HCT116 (cell line): ENCODE measurements around the gene ARRDC1. TPM values are rescaled to one million over a fixed set of nuclear protein-coding genes. Genes with fewer than 3 reads are reported as not detected.

Source experiments
- ATAC-seq: fragments of 200-7000 bp; cut with Tn5 transposase; 2 replicates; pipeline ENCODE4 v1.9.1; 2020; ENCODE audit warnings: mild to moderate bottlenecking, moderate library complexity
- BruUV-seq: library from RNA; stranded (reverse); fragments of 400-500 nt; replicated peaks from 2 replicates; lab custom pipeline; 2021; lab: Mats Ljungman, UMichigan
- CTCF ChIA-PET: fragments of 300-600 bp; sonication (Branson Sonifier 250); formaldehyde crosslinking; loops from one replicate; lab custom pipeline; 2021; ENCODE audit warnings: antibody characterized with exemption; lab: Charles Lee
- POLR2A ChIA-PET: fragments of 300-600, 350-600 bp; sonication (Branson Sonifier 250); formaldehyde crosslinking; loops from one replicate; lab custom pipeline; 2021; ENCODE audit warnings: antibody characterized with exemption; lab: Charles Lee
- RAD21 ChIA-PET, 2 experiments: fragments of 300-600 bp; sonication (Branson Sonifier 250); formaldehyde crosslinking; loops; one replicate each; lab custom pipeline; 2023; ENCODE audit warnings: low total read pairs in 2 of 2; ENCODE audit not compliant: uncharacterized antibody in 2 of 2, unreplicated experiment in 2 of 2, low non-redundant PET in 1 of 2; lab: Charles Lee
- DNase-seq: peaks from one replicate; pipeline ENCODE4 v3.0.0-alpha.2; 2010; ENCODE audit warnings: low read depth, low spot score
- H2AFZ ChIP-seq: fragments of 200-600 bp; shearing (Covaris generic), sonication (generic); 2 replicates; pipeline ENCODE4 v1.6.1; 2017; ENCODE audit warnings: low read depth, mixed run types, mixed read lengths, antibody characterized with exemption, low read length; ENCODE audit not compliant: poor library complexity, severe bottlenecking
- H3K27ac ChIP-seq: 2 replicates; pipeline ENCODE4 v1.5.1; 2012; ENCODE audit warnings: low read depth, low read length
- H3K27me3 ChIP-seq: fragments of 200-600 bp; sonication (generic); 2 replicates; pipeline ENCODE4 v1.6.1; 2016; ENCODE audit warnings: mixed run types, low read length, mixed read lengths; ENCODE audit not compliant: insufficient read depth
- H3K36me3 ChIP-seq, 2 experiments: fragments of 200-500 bp in 1 of 2; fragments of 200-600 bp in 1 of 2; sonication (Bioruptor generic) in 1 of 2; sonication (generic) in 1 of 2; 2 replicates each; pipeline versions ENCODE4 v1.5.1 to v1.6.1; 2014 to 2016; ENCODE audit warnings: low read length in 2 of 2, inconsistent platforms in 1 of 2, mixed read lengths in 1 of 2, mixed run types in 1 of 2; ENCODE audit not compliant: insufficient read depth in 2 of 2, control insufficient read depth in 1 of 2
- H3K4me1 ChIP-seq, 2 experiments: fragments of 200-600 bp in 1 of 2; sonication (generic) in 1 of 2; 2 replicates each; pipeline versions ENCODE4 v1.5.1 to v1.6.1; 2012 to 2017; ENCODE audit warnings: low read length in 2 of 2, inconsistent platforms in 1 of 2, mild to moderate bottlenecking in 1 of 2, mixed read lengths in 1 of 2, mixed run types in 1 of 2, moderate library complexity in 1 of 2; ENCODE audit not compliant: insufficient read depth in 2 of 2, control insufficient read depth in 1 of 2
- H3K4me2 ChIP-seq: fragments of 200-600 bp; sonication (generic); 2 replicates; pipeline ENCODE4 v1.6.1; 2017; ENCODE audit warnings: mixed run types, low read length, mixed read lengths
- H3K4me3 ChIP-seq, 2 experiments: fragments of 200-600 bp in 1 of 2; sonication (generic) in 1 of 2; replicated peaks in 1 of 2; 2 replicates each; pipeline ENCODE4 v1.5.1; 2011 to 2016; ENCODE audit warnings: low read length in 2 of 2, control low read depth in 1 of 2, low read depth in 1 of 2, mild to moderate bottlenecking in 1 of 2, mixed read lengths in 1 of 2, mixed run types in 1 of 2
- H3K79me2 ChIP-seq: fragments of 200-600 bp; sonication (generic); 2 replicates; pipeline ENCODE4 v1.6.1; 2017; ENCODE audit warnings: mild to moderate bottlenecking, mixed run types, low read length, moderate library complexity, mixed read lengths; ENCODE audit not compliant: insufficient read depth
- H3K9ac ChIP-seq: fragments of 200-600 bp; sonication (generic); 2 replicates; pipeline ENCODE4 v1.6.1; 2016; ENCODE audit warnings: low read length, mixed read lengths
- H3K9me2 ChIP-seq: fragments of 200-600 bp; sonication (generic), shearing (Covaris generic); 2 replicates; pipeline ENCODE4 v1.6.1; 2017; ENCODE audit warnings: mixed run types, mild to moderate bottlenecking, moderate library complexity; ENCODE audit not compliant: insufficient read depth
- H3K9me3 ChIP-seq, 2 experiments: fragments of 200-500 bp in 1 of 2; fragments of 200-600 bp in 1 of 2; sonication (Bioruptor generic) in 1 of 2; sonication (generic) in 1 of 2; 2 replicates each; pipeline ENCODE4 v1.6.1; 2014 to 2017; ENCODE audit warnings: low read length in 2 of 2, mixed read lengths in 2 of 2, inconsistent platforms in 1 of 2, low read depth in 1 of 2, mild to moderate bottlenecking in 1 of 2, mixed run types in 1 of 2, moderate library complexity in 1 of 2; ENCODE audit not compliant: control insufficient read depth in 1 of 2, insufficient read depth in 1 of 2
- H4K20me1 ChIP-seq: fragments of 200-600 bp; sonication (generic), shearing (Covaris generic); 2 replicates; pipeline ENCODE4 v1.6.1; 2017; ENCODE audit warnings: mixed run types, mild to moderate bottlenecking, moderate library complexity; ENCODE audit not compliant: insufficient read depth
- CBX3 ChIP-seq: IDR thresholded peaks from 2 replicates; pipeline ENCODE4 v1.6.1; 2012; ENCODE audit warnings: low read depth
- CEBPB ChIP-seq: IDR thresholded peaks from 2 replicates; pipeline ENCODE4 v1.6.1; 2012; ENCODE audit warnings: low read depth
- EGR1 ChIP-seq: IDR thresholded peaks from 2 replicates; pipeline ENCODE4 v1.6.1; 2012; ENCODE audit warnings: low read depth
- ELF1 ChIP-seq: IDR thresholded peaks from 2 replicates; pipeline ENCODE4 v1.6.1; 2012; ENCODE audit warnings: low read depth, borderline replicate concordance
- EZH2 ChIP-seq: fragments of 200-600 bp; sonication (generic); IDR thresholded peaks from 2 replicates; pipeline ENCODE4 v1.6.1; 2017; ENCODE audit warnings: antibody characterized with exemption, mixed run types
- EZH2phosphoT487 ChIP-seq: fragments of 200-600 bp; IDR thresholded peaks from 2 replicates; pipeline ENCODE4 v1.6.1; 2018; ENCODE audit warnings: antibody characterized with exemption, borderline replicate concordance
- POLR2A ChIP-seq: IDR thresholded peaks from 2 replicates; pipeline ENCODE4 v1.7.0; 2011; ENCODE audit warnings: borderline replicate concordance; ENCODE audit not compliant: insufficient read depth, insufficient read length; ENCODE audit errors: extremely low read depth
- RAD21 ChIP-seq: IDR thresholded peaks from 2 replicates; pipeline ENCODE4 v1.6.1; 2012; ENCODE audit warnings: low read depth, mild to moderate bottlenecking
- SIN3A ChIP-seq: IDR thresholded peaks from 2 replicates; pipeline ENCODE4 v1.6.1; 2012; ENCODE audit warnings: low read depth
- SP1 ChIP-seq: IDR thresholded peaks from 2 replicates; pipeline ENCODE4 v1.6.1; 2012; ENCODE audit warnings: low read depth
- SRF ChIP-seq: IDR thresholded peaks from 2 replicates; pipeline ENCODE4 v1.6.1; 2012; ENCODE audit warnings: low read depth
- TCF7L2 ChIP-seq: IDR thresholded peaks from 2 replicates; pipeline ENCODE4 v1.7.0; 2011; ENCODE audit warnings: borderline replicate concordance, inconsistent platforms; ENCODE audit not compliant: insufficient read depth, insufficient read length; ENCODE audit errors: extremely low read depth
- YY1 ChIP-seq: IDR thresholded peaks from 2 replicates; pipeline ENCODE4 v1.6.1; 2011; ENCODE audit warnings: low read length, low read depth, moderate library complexity, mild to moderate bottlenecking; ENCODE audit not compliant: insufficient replicate concordance; ENCODE audit errors: extremely low read depth
- ZFX ChIP-seq: fragments of 450-650 bp; IDR thresholded peaks from 2 replicates; pipeline ENCODE4 v1.6.1; 2017
- ZNF274 ChIP-seq: fragments of 200-500 bp; sonication (Bioruptor generic); IDR thresholded peaks from 2 replicates; pipeline ENCODE4 v1.6.1; 2014; ENCODE audit warnings: mild to moderate bottlenecking, low read depth, low read length, inconsistent platforms
- intact Hi-C: fragments of 100-400 bp; cut with micrococcal nuclease; formaldehyde crosslinking; loops from 2 replicates; pipeline ENCODE4 v1.10.0; 2022
- total RNA-seq: library from RNA; stranded (reverse); gene quantifications from one replicate; pipeline ENCODE4 v1.2.1, GENCODE V29; 2021; ENCODE audit not compliant: unreplicated experiment
- TF ChIP-seq, protein P1 (sequence below): IDR thresholded peaks from 2 replicates; pipeline ENCODE4 v1.6.1; 2012
- TF ChIP-seq, protein P2 (sequence below): IDR thresholded peaks from 2 replicates; pipeline ENCODE4 v1.6.1; 2012; ENCODE audit warnings: low read depth
- TF ChIP-seq, protein P3 (sequence below): IDR thresholded peaks from 2 replicates; pipeline ENCODE4 v1.6.1; 2011; ENCODE audit warnings: mild to moderate bottlenecking, low read length, moderate library complexity; ENCODE audit not compliant: insufficient replicate concordance; ENCODE audit errors: extremely low read depth
- TF ChIP-seq, protein P4 (sequence below), 3 experiments: fragments of 200-600 bp in 1 of 3; sonication (generic) in 1 of 3; IDR thresholded peaks in 2 of 3; conservative IDR thresholded peaks in 1 of 3; 2 replicates each; pipeline ENCODE4 v1.5.1; 2012 to 2017; ENCODE audit warnings: low read depth in 2 of 3, low read length in 2 of 3, antibody characterized with exemption in 1 of 3, borderline replicate concordance in 1 of 3, control low read depth in 1 of 3, mild to moderate bottlenecking in 1 of 3, mixed read lengths in 1 of 3, mixed run types in 1 of 3, moderate library complexity in 1 of 3; ENCODE audit not compliant: insufficient read depth in 1 of 3
- TF ChIP-seq, protein P5 (sequence below): IDR thresholded peaks from 2 replicates; pipeline ENCODE4 v1.6.1; 2012

Gene ARRDC1
- total RNA-seq, 1 experiment from 2014 or later = 82.8 TPM

DNA sequence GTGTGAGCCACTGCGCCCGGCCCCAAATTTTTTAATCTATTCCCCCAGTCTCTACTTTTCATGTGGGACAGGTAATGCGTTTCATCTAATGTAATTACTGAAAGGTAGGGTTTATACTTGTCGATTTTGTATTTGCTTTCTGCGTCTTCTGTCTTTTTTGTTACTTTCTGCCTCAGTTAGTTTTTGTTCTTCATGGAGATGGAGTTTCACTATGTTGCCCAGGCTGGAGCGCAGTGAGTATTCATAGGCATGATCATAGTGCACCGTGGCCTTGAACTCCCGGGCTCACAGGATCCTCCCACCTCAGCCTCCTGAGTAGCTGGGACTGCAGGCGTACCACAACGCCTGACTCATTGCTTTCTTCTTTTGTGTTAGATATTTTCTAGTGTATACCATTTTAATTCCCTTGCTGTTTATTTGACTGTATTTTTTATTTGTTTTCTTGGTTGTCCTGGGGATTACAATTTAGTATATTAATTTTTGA is 36.7 kb downstream of the ARRDC1 start:
- 0 out of 4 replicates have a peak, but pooled peaks cover 0 to 3% of the 10 kb centered on the region in 2 experiments for H3K36me3 ChIP-seq
- H4K20me1 ChIP-seq = peaks cover 11% of the 10 kb centered on the region; the same call in 1 of the 2 replicates
- no peak overlapping the region for H3K9ac ChIP-seq
- ATAC-seq = no peak
- H3K9me3 ChIP-seq = no peaks in the 10 kb centered on the region
- no peak overlapping the region for H3K27ac ChIP-seq
- CTCF ChIA-PET = no interaction called here
- no peak overlapping the region for H2AFZ ChIP-seq
- POLR2A ChIA-PET = no interaction called here
- no peaks in the 10 kb centered on the region for H3K27me3 ChIP-seq
- no TSS peak for BruUV-seq
- intact Hi-C loops = no loop called here
- RAD21 ChIA-PET = no interaction called here
- no peak for TF ChIP-seq CBX3
- no peak for TF ChIP-seq POLR2A
- no peak for TF ChIP-seq SIN3A
- no peak for TF ChIP-seq SRF
- TF ChIP-seq YY1 = no peak
- TF ChIP-seq, protein P1, sequence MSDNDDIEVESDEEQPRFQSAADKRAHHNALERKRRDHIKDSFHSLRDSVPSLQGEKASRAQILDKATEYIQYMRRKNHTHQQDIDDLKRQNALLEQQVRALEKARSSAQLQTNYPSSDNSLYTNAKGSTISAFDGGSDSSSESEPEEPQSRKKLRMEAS = no peak
- no peak for TF ChIP-seq ZFX
- TF ChIP-seq CEBPB = no peak
- TF ChIP-seq, protein P2, sequence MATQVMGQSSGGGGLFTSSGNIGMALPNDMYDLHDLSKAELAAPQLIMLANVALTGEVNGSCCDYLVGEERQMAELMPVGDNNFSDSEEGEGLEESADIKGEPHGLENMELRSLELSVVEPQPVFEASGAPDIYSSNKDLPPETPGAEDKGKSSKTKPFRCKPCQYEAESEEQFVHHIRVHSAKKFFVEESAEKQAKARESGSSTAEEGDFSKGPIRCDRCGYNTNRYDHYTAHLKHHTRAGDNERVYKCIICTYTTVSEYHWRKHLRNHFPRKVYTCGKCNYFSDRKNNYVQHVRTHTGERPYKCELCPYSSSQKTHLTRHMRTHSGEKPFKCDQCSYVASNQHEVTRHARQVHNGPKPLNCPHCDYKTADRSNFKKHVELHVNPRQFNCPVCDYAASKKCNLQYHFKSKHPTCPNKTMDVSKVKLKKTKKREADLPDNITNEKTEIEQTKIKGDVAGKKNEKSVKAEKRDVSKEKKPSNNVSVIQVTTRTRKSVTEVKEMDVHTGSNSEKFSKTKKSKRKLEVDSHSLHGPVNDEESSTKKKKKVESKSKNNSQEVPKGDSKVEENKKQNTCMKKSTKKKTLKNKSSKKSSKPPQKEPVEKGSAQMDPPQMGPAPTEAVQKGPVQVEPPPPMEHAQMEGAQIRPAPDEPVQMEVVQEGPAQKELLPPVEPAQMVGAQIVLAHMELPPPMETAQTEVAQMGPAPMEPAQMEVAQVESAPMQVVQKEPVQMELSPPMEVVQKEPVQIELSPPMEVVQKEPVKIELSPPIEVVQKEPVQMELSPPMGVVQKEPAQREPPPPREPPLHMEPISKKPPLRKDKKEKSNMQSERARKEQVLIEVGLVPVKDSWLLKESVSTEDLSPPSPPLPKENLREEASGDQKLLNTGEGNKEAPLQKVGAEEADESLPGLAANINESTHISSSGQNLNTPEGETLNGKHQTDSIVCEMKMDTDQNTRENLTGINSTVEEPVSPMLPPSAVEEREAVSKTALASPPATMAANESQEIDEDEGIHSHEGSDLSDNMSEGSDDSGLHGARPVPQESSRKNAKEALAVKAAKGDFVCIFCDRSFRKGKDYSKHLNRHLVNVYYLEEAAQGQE = no peak
- TF ChIP-seq, protein P3, sequence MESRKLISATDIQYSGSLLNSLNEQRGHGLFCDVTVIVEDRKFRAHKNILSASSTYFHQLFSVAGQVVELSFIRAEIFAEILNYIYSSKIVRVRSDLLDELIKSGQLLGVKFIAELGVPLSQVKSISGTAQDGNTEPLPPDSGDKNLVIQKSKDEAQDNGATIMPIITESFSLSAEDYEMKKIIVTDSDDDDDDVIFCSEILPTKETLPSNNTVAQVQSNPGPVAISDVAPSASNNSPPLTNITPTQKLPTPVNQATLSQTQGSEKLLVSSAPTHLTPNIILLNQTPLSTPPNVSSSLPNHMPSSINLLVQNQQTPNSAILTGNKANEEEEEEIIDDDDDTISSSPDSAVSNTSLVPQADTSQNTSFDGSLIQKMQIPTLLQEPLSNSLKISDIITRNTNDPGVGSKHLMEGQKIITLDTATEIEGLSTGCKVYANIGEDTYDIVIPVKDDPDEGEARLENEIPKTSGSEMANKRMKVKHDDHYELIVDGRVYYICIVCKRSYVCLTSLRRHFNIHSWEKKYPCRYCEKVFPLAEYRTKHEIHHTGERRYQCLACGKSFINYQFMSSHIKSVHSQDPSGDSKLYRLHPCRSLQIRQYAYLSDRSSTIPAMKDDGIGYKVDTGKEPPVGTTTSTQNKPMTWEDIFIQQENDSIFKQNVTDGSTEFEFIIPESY = no peak
- TF ChIP-seq RAD21 = no peak
- no peak for TF ChIP-seq EZH2
- TF ChIP-seq, protein P4, sequence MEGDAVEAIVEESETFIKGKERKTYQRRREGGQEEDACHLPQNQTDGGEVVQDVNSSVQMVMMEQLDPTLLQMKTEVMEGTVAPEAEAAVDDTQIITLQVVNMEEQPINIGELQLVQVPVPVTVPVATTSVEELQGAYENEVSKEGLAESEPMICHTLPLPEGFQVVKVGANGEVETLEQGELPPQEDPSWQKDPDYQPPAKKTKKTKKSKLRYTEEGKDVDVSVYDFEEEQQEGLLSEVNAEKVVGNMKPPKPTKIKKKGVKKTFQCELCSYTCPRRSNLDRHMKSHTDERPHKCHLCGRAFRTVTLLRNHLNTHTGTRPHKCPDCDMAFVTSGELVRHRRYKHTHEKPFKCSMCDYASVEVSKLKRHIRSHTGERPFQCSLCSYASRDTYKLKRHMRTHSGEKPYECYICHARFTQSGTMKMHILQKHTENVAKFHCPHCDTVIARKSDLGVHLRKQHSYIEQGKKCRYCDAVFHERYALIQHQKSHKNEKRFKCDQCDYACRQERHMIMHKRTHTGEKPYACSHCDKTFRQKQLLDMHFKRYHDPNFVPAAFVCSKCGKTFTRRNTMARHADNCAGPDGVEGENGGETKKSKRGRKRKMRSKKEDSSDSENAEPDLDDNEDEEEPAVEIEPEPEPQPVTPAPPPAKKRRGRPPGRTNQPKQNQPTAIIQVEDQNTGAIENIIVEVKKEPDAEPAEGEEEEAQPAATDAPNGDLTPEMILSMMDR (IDR thresholded peaks at IDR 0.05 in 2 of 3, conservative IDR thresholded peaks at IDR 0.05 in 1 of 3; ENCODE audit: borderline replicate concordance in 1 of 3, insufficient read depth in 1 of 3, low read depth in 2 of 3, low read length in 2 of 3) = no peak
- TF ChIP-seq ELF1 = no peak
- no peak for TF ChIP-seq ZNF274
- no peak for TF ChIP-seq TCF7L2
- TF ChIP-seq, protein P5, sequence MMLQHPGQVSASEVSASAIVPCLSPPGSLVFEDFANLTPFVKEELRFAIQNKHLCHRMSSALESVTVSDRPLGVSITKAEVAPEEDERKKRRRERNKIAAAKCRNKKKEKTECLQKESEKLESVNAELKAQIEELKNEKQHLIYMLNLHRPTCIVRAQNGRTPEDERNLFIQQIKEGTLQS = no peak
- TF ChIP-seq SP1 = no peak
- TF ChIP-seq EZH2phosphoT487 = no peak
- TF ChIP-seq EGR1 = no peak
- H3K4me3 ChIP-seq = no peak overlapping the region
- no peaks in the 10 kb centered on the region for H3K9me2 ChIP-seq
- H3K79me2 ChIP-seq = peaks cover 99% of the 10 kb centered on the region
- no peak for DNase-seq
- H3K4me1 ChIP-seq = no peaks in the 10 kb centered on the region
- H3K4me2 ChIP-seq = no peak overlapping the region
